ENCODE results near the gene ING5.

ING5 gene

GRCh38 chr2:241673189-241673663 is 28.6 kb upstream of the ING5 start:
- no peak for TF ChIP-seq CTCF (conservative IDR thresholded peaks at IDR 0.05; ENCODE audit: low read depth, low read length)
- no peak for DNase-seq (ENCODE audit: low read depth)
- H3K4me3 ChIP-seq (ENCODE audit: low read length) = no peak overlapping the region

- no peak overlapping the region for H3K4me3 ChIP-seq (ENCODE audit: low read length)
- DNase-seq (ENCODE audit: low read depth) = no peak
- no peak for TF ChIP-seq CTCF (conservative IDR thresholded peaks at IDR 0.05; ENCODE audit: low read depth, low read length)
Measured at GRCh38 chr2:241673797-241674725, 27.8 kb upstream of the ING5 start.

- H3K4me3 ChIP-seq (ENCODE audit: low read length) = no peak overlapping the region
- peak; percentile 11 for TF ChIP-seq CTCF (conservative IDR thresholded peaks at IDR 0.05; ENCODE audit: low read depth, low read length)
- DNase-seq (ENCODE audit: low read depth) = no peak
Measured at GRCh38 chr2:241675885-241676284, 26.0 kb upstream of the ING5 start.

- TF ChIP-seq CTCF (conservative IDR thresholded peaks at IDR 0.05; ENCODE audit: low read depth, low read length) = no peak
- DNase-seq (ENCODE audit: low read depth) = no peak
- H3K4me3 ChIP-seq (ENCODE audit: low read length) = no peak overlapping the region
Measured at GRCh38 chr2:241676665-241677064, 25.2 kb upstream of the ING5 start.

GRCh38 chr2:241677392-241677791 is 24.4 kb upstream of the ING5 start:
- H3K4me3 ChIP-seq (ENCODE audit: low read length) = no peak overlapping the region
- DNase-seq (ENCODE audit: low read depth) = no peak
- no peak for TF ChIP-seq CTCF (conservative IDR thresholded peaks at IDR 0.05; ENCODE audit: low read depth, low read length)

GRCh38 chr2:241678307-241678706 is 23.5 kb upstream of the ING5 start:
- TF ChIP-seq CTCF (conservative IDR thresholded peaks at IDR 0.05; ENCODE audit: low read depth, low read length) = no peak
- no peak for DNase-seq (ENCODE audit: low read depth)
- no peak overlapping the region for H3K4me3 ChIP-seq (ENCODE audit: low read length)
